GM19455 (cell line): ENCODE results near the gene PPP2R5B.

ENCODE experiments used
- ATAC-seq: cut with Tn5 transposase; IDR thresholded peaks from one replicate; pipeline ENCODE4 v1.9.1; 2021; ENCODE audit not compliant: unreplicated experiment

PPP2R5B gene

DNA sequence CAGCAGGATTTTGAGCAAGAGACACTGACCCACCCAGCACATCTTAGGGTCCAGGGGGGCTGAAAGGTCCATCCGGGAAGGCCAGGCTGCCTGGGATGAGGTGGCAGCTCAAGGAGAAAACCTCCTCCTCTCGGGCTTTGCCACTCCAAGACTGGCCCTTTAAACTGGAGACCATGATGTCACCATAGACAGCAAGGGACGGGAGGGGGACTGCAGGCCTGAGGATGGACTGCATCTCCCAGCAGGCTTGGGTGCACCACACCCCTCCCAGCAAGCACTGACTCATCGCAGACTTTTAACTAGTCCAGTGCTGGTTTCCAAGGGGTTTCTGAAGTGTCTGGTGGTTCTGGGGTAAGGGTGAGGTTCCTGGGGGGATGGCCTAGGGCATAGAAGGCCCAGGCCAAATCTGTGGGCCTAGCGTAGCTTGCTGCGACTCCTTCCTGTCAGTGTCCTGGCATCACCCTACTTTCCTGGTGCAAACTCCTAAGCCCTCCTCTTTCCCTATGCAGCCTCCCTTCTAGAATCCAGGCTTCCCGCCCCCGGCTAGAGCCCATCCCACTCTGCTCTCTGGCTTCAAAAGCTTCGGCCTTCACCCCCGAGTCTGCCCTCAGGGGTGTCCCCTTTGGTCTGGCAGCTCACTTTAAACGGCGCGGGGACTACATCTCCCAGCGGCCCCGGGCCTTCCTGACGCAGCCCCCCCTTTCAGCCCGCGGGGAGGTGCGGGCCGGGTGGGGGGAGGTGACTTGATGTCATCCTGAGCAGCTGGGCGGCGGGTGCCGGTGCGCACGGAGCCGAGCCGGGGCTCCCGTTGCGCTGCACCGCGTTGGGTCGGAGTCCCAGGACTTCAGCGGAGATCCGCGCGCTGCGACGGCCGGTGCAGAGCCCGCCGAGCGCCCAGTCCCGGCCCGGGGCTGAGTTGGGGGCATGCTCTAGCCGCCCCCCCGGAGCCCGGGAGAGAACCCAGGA is at the start of gene PPP2R5B:
Gene PPP2R5B (plus strand): TSS at position 746 of the 966 bp plus-strand sequence. CDS start 1,046 bp downstream, outside the sequence.
- ATAC-seq, result peak; percentile 73

- no peak for ATAC-seq
These were observed 48.9 kb upstream of the PPP2R5B start for GRCh38 chr11:64875369-64876228.

GRCh38 chr11:64876229-64876750 is 48.2 kb upstream of the PPP2R5B start:
- ATAC-seq, result no peak

DNA sequence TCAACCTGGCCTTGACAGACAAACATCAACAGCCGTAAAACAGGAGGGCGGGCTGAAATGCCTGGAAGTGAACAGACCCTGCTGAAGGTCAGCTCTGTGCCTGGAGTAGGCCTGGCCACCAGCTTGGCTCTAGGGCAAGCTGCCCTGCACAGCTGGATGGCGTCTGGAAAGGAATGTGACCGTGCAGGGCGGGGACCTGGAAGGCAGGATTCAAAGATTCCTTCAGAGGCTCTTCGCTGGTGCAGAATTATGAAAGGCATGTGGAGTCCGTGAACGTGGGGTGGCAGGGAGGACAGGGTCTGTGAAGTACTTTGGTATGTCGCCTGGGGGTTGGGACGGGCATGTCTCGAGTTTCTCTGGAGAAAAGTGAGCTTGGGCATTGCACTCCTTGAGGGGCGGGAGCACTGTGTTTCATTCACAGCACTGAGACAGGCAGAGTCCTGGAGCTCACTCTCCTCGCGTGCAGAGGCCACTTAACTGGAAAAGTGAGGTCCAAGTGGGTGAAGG is 47.6 kb upstream of the PPP2R5B start:
- ATAC-seq, result no peak

GRCh38 chr11:64877390-64878222 is 46.9 kb upstream of the PPP2R5B start:
- ATAC-seq, result no peak

- peak; percentile 19 for ATAC-seq
These were observed 46.3 kb upstream of the PPP2R5B start for GRCh38 chr11:64878223-64878493.

GRCh38 chr11:64878494-64879243 is 45.8 kb upstream of the PPP2R5B start, which contains the start of gene EHD1:
TSS of gene EHD1 (minus strand) at chr11:64878621. CDS start at chr11:64878464, 157 bp downstream.
- peak; percentile 64 for ATAC-seq

DNA sequence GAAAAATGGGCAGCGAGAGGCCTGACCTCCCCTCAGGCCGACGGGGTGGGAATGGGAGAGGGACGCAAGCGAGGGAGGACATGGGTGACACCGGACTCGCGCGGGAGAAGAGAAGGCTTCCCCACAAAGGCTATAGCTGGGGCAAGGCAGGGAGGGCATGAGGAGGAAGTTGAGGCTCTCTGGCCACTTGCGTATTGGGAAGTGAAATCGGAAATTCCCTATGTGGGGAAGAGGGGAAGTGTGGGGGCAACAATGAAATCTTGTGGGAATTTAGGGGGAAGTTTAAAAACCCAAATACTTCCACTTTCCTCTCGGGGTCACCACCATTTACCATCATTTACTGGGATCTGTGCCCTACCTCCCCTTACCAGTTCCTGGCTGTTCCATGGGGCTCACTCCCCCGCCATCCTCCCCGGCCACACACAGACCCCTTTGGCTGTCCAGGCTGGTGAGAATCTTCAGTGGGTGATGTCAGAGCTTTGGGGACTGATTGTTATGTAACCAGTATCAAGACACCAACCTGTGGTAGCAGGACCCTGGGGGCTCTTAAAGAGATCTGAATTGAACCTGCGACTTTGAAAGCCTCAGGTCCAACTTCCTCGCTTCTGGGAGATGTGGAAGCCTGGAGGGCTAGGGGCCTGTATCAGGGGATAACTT is 45.1 kb upstream of the PPP2R5B start:
- ATAC-seq, result peak; percentile 1

- no peak for ATAC-seq
These were observed 44.1 kb upstream of the PPP2R5B start for GRCh38 chr11:64880240-64881001.

GRCh38 chr11:64881476-64881875 is 43.0 kb upstream of the PPP2R5B start:
- no peak for ATAC-seq

- no peak for ATAC-seq
These were observed 42.2 kb upstream of the PPP2R5B start for GRCh38 chr11:64882243-64882642.

GRCh38 chr11:64883575-64883974 is 40.9 kb upstream of the PPP2R5B start:
- ATAC-seq, result no peak

DNA sequence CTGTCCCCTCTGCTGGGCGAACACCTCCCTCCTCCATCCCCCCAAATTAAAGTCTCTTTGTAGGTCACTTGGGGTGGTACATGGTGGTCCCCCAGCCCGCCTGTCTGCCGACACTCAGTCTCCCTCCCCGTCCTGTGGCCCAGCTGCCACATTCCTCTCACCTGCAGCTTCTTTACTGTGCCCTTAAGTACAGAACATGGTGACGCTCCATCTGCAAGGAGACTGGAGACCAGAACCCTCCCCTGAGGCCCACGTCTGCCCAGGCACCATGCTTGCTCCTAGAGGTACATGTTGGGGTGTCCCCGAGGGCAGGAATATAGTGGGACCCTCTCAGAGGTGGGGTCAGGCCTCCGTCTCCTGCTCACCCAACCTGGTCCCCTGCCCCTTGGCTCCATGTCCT is 40.5 kb upstream of the PPP2R5B start:
- ATAC-seq, result no peak

DNA sequence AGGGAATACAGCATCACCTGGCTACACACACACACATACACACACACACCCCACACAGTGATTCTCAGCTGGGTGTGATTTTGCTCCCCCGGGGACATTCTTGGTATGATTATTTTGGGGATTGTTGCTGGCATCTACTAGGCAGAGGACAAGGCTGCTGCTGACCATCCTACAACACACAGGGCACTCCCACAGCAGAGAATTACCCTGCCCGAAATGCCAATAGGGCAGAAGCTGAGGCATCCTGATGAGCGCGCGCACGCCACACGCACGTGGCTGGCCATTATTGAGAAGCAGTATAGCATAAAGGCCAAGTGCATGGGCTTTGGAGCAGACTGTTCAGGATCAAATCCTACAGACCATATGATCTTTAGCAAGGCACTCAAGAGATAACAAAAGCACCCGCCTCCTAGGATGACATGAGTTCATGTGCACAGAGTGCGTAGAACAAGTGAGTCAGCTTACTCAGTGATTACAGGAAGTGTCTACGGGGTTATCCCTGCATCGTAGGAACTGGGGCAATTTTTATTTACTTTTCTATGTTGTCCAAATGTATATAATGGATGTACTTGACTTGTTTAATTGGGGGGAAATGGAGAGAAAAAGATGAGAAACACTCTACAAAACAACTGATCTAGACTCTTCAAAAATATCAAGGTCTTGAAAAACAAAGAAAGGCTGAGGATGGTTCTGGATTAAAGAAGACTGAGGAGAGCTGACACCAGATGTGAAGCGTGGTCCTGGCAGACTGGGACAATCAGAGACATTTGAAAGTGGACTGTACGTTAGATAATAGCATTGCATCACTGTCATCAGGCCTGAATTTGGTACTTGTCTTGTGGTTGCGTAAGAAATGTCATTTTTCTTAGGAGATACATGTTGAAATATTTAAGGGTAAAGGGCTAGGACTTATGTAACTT is 38.9 kb upstream of the PPP2R5B start:
- no peak for ATAC-seq

DNA sequence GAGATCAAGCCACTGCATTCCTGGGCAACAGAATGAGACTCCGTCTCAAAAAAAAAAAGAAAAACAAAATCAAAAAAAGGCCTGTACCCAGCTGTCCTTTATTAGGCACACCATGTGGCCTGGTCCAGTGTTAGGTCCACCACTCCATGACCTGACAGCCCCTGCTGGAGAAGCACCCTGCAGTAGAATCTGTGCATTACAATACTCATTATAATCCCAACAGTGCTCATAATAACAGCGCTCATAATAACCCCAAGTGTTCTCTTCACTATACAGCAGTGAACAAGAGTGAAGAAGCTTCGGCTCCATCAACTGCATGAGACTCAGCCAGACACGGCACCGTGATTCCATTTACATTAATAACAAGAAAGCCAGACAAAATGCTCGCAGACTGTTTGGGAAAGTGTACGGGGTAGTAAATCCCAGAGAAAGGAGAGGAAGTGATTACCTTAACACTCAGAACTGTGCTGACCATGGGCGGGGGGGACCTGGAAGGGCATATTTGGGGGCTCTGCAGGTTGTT is 37.2 kb upstream of the PPP2R5B start:
- no peak for ATAC-seq

GRCh38 chr11:64887757-64888405 is 36.6 kb upstream of the PPP2R5B start:
- ATAC-seq, result peak; percentile 72

DNA sequence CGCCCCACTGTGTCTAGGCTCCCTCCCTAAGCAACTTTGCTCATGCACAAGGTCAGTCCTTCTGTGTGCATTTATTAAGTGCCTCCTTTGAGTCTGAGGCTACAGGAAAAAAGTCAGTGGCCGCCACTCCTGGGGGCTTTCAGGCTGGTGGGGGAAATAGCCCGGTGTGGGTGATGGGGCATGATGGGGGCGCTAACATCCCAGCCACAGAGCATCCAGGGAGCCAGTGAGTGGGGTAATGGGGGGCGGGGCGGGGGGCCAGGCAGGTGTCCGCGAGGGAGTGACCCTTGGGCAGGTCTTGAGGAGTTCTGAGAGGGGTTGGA is 36.1 kb upstream of the PPP2R5B start:
- no peak for ATAC-seq
